IPS DF 6.9 (cell line): Measurements from ENCODE around the gene USP50.

Experiments used
- DNase-seq: peaks from one replicate; pipeline ENCODE4 v3.0.0-alpha.2; 2013; ENCODE audit warnings: low read depth, low spot score
- H3K27ac ChIP-seq: one replicate; pipeline ENCODE4 v1.5.1; 2013; ENCODE audit warnings: low read length, control low read depth
- H3K27me3 ChIP-seq: 2 replicates; pipeline ENCODE4 v1.6.1; 2013; ENCODE audit warnings: mild to moderate bottlenecking, low read length; ENCODE audit not compliant: control insufficient read depth, insufficient read depth
- H3K36me3 ChIP-seq: 2 replicates; pipeline ENCODE4 v1.6.1; 2013; ENCODE audit warnings: low read length; ENCODE audit not compliant: control insufficient read depth, insufficient read depth
- H3K4me1 ChIP-seq: 2 replicates; pipeline ENCODE4 v1.6.1; 2013; ENCODE audit warnings: low read length; ENCODE audit not compliant: control insufficient read depth, insufficient read depth
- H3K4me3 ChIP-seq: 2 replicates; pipeline ENCODE4 v1.5.1; 2013; ENCODE audit warnings: mild to moderate bottlenecking, low read length
- H3K9me3 ChIP-seq: 2 replicates; pipeline ENCODE4 v1.6.1; 2013; ENCODE audit warnings: low read length, inconsistent platforms; ENCODE audit not compliant: control insufficient read depth, insufficient read depth
- WGBS: extraction: QIAGEN DNeasy Blood & Tissue Kit; methylation state at CpG from one replicate; pipeline ENCODE4 v1.1.7; 2013; ENCODE audit warnings: mixed read lengths, missing lambda C conversion rate; ENCODE audit not compliant: insufficient read length, insufficient coverage; 5-methylcytosine and 5-hydroxymethylcytosine counted together

USP50 gene

GRCh38 chr15:50556642-50557371 lies 10.3 kb upstream of the USP50 start:
- no CpG with 5 or more reads among the region's 2 CpGs for WGBS
- Histone ChIP-seq H3K27me3 (no peaks in the 10 kb centered on the region), H3K36me3 (no peaks in the 10 kb centered on the region), H3K9me3 (no peaks in the 10 kb centered on the region), H3K4me3 (no peak overlapping the region), H3K27ac (no peak overlapping the region), H3K4me1 (no peaks in the 10 kb centered on the region)
- DNase-seq, result no peak

- WGBS, result 100% methylated on average over 1 of the region's 4 CpGs
- Histone ChIP-seq H3K27me3 (no peaks in the 10 kb centered on the region), H3K4me1 (no peaks in the 10 kb centered on the region), H3K4me3 (no peak overlapping the region), H3K27ac (no peak overlapping the region), H3K36me3 (no peaks in the 10 kb centered on the region), H3K9me3 (no peaks in the 10 kb centered on the region)
- no peak for DNase-seq
These were observed 5.8 kb upstream of the USP50 start for GRCh38 chr15:50552238-50552637.

- peaks cover 2% of the 10 kb centered on the region; the same call in 1 of the 2 replicates for H3K4me1 ChIP-seq
These were observed 2.9 kb upstream of the USP50 start for GRCh38 chr15:50549326-50549725.

GRCh38 chr15:50544368-50544767 lies 2.1 kb downstream of the USP50 start:
- Histone ChIP-seq H3K4me3 (no peak overlapping the region), H3K27me3 (no peaks in the 10 kb centered on the region; the same call in 1 of the 2 replicates), H3K9me3 (no peaks in the 10 kb centered on the region), H3K4me1 (peaks cover 2% of the 10 kb centered on the region; the same call in 1 of the 2 replicates), H3K36me3 (no peaks in the 10 kb centered on the region), H3K27ac (no peak overlapping the region)
- WGBS, result no CpG with 5 or more reads among the region's 5 CpGs
- DNase-seq, result no peak

More at GRCh38 chr15:50549326-50549725, 2.9 kb upstream of the USP50 start:
- no CpG with 5 or more reads among the region's 7 CpGs for WGBS
- Histone ChIP-seq H3K27me3 (no peaks in the 10 kb centered on the region), H3K9me3 (no peaks in the 10 kb centered on the region), H3K27ac (no peak overlapping the region), H3K36me3 (no peaks in the 10 kb centered on the region), H3K4me3 (no peak overlapping the region)
- no peak for DNase-seq

GRCh38 chr15:50543556-50543955 lies 2.9 kb downstream of the USP50 start:
- no peaks in the 10 kb centered on the region for H3K36me3 ChIP-seq
- no peak for DNase-seq
- no peak overlapping the region for H3K4me3 ChIP-seq
- WGBS, result no CpG with 5 or more reads among the region's 3 CpGs
- no peak overlapping the region for H3K27ac ChIP-seq
- H3K9me3 ChIP-seq, result no peaks in the 10 kb centered on the region
- peaks cover 2% of the 10 kb centered on the region; the same call in 1 of the 2 replicates for H3K4me1 ChIP-seq
- no peaks in the 10 kb centered on the region; the same call in 1 of the 2 replicates for H3K27me3 ChIP-seq

- WGBS, result no CpG with 5 or more reads among the region's 2 CpGs
- Histone ChIP-seq H3K27ac (no peak overlapping the region), H3K4me3 (no peak overlapping the region), H3K36me3 (no peaks in the 10 kb centered on the region), H3K9me3 (no peaks in the 10 kb centered on the region), H3K4me1 (peaks cover 2% of the 10 kb centered on the region; the same call in 1 of the 2 replicates), H3K27me3 (no peaks in the 10 kb centered on the region; the same call in 1 of the 2 replicates)
- no peak for DNase-seq
These were observed 3.6 kb downstream of the USP50 start for GRCh38 chr15:50542887-50543210.

GRCh38 chr15:50531766-50532165 lies 14.7 kb downstream of the USP50 start:
- H3K27me3 ChIP-seq, result no peaks in the 10 kb centered on the region
- no peaks in the 10 kb centered on the region for H3K4me1 ChIP-seq
- H3K9me3 ChIP-seq, result no peaks in the 10 kb centered on the region
- no CpG with 5 or more reads among the region's 4 CpGs for WGBS
- no peak for DNase-seq
- H3K4me3 ChIP-seq, result no peak overlapping the region
- no peaks in the 10 kb centered on the region for H3K36me3 ChIP-seq
- H3K27ac ChIP-seq, result no peak overlapping the region

GRCh38 chr15:50531163-50531562 lies 15.3 kb downstream of the USP50 start:
- Histone ChIP-seq H3K36me3 (no peaks in the 10 kb centered on the region), H3K27ac (no peak overlapping the region), H3K27me3 (no peaks in the 10 kb centered on the region), H3K4me3 (no peak overlapping the region), H3K4me1 (no peaks in the 10 kb centered on the region), H3K9me3 (no peaks in the 10 kb centered on the region)
- no peak for DNase-seq
- no CpG with 5 or more reads among the region's 4 CpGs for WGBS

- DNase-seq, result no peak
- WGBS, result no CpG with 5 or more reads among the region's 5 CpGs
- H3K4me3 ChIP-seq, result no peak overlapping the region
- no peaks in the 10 kb centered on the region for H3K27me3 ChIP-seq
- no peaks in the 10 kb centered on the region for H3K4me1 ChIP-seq
- H3K27ac ChIP-seq, result no peak overlapping the region
- H3K36me3 ChIP-seq, result no peaks in the 10 kb centered on the region
- no peaks in the 10 kb centered on the region for H3K9me3 ChIP-seq
These were observed 22.6 kb downstream of the USP50 start for GRCh38 chr15:50523851-50524251.

- Histone ChIP-seq H3K36me3 (no peaks in the 10 kb centered on the region), H3K9me3 (no peaks in the 10 kb centered on the region), H3K27ac (no peak overlapping the region), H3K4me3 (no peak overlapping the region), H3K27me3 (no peaks in the 10 kb centered on the region), H3K4me1 (no peaks in the 10 kb centered on the region)
- DNase-seq, result no peak
- no CpG with 5 or more reads among the region's 7 CpGs for WGBS
These were observed 26.6 kb downstream of the USP50 start for GRCh38 chr15:50519740-50520425.

GRCh38 chr15:50513001-50513400 lies 33.5 kb downstream of the USP50 start:
- Histone ChIP-seq H3K4me1 (no peaks in the 10 kb centered on the region), H3K27ac (no peak overlapping the region), H3K27me3 (no peaks in the 10 kb centered on the region), H3K36me3 (no peaks in the 10 kb centered on the region), H3K9me3 (no peaks in the 10 kb centered on the region), H3K4me3 (no peak overlapping the region)
- DNase-seq, result no peak
